ENCODE results near the gene KCNK5.

KCNK5 gene

DNA sequence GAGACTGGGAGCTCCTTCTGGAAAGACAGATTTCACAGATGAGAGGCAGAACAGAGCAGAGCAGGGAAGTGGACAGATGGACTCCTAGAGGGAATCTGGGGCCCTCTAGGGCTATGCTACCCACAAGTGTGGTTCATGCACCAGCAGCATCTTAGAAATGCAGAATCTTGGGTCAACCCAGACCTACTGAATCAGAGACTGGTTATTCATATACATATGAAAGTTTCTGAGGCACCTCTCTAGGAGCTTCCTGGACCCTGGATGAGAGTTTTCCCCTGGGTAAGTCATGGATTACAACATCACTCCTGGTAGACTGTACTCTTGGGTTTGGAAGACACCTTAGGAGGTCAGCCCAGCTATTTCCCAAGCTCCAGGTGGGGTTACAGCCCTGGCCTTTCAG lies 58.9 kb downstream of the KCNK5 start:
- no peak for DNase-seq

DNA sequence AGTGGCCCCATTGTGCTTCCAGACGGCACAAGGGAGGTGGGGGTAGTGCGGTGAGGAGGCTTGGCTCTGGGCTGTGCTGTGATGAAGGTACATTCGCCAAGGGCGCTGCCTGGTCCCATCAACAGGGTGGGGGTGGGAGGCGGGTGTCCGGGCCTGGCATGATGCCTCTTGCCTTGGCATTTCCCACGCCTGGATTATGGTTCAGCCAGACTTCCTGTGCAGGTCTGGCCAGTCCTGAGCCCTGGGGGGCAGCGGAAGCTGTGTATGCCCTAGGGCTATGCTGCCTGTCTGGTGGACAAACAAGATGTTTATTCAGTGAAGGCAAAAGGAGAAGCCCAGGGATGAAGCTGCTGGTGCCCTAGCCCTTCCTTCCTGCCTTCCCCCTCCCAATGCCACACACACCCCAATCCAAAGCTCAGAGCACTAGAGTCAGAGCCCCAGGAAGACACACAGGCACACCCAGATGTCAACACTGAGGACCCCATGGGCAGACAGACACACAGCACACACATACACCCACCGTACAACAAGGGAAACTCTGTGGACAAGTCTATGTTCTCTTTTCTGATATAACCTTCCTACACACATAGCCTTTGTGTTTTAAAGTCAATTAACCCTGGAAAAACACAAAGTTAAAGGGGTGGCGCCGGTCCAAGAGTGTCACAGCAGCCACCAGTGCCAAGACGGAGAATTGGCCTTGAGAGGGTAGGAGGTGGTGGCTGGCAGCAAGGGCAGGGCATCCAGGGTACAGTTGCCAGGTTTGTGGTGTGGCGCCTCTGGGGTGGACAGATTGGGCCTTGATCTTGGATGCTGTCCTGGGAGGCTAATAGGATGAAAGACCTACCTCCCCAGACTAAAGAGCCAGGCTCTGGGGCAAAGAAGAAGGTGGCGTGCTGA lies 59.6 kb downstream of the KCNK5 start:
- peak in 1 of 3 experiments; percentile 21 for DNase-seq

DNA sequence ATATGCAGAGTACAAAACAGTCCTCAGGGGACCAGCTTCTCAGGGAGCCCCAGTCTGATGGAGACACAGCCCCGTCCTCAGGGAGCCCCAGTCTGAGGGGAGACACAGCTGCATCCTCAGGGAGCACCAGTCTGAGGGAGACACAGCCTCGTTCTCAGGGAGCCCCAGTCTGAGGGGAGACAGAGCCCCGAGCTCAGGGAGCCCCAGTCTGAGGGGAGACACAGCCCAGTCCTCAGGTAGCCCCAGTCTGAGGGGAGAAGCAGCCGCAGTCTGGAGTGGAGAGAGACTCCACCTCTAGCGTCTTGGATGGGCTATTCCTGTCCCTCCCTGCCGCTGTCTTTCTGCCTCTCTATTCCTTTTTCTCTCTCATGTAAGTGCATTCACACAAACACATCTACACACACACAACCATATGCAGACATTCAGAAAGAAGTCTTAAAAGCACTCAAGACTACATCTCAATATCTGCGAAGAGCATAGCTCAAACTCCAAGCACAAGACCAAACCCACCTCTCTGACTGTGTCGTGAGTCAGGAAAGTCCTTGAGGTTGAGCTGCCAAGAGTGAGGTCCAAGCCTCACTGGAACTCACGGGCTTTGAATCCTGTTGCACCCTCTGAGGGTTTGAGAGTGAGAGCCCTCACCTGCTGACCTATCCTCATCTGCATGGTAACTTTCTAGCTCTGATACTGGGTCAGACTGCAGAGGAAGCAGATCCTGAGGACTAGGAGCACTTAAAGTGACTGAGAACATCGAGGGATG lies 61.2 kb downstream of the KCNK5 start:
- no peak for DNase-seq

DNA sequence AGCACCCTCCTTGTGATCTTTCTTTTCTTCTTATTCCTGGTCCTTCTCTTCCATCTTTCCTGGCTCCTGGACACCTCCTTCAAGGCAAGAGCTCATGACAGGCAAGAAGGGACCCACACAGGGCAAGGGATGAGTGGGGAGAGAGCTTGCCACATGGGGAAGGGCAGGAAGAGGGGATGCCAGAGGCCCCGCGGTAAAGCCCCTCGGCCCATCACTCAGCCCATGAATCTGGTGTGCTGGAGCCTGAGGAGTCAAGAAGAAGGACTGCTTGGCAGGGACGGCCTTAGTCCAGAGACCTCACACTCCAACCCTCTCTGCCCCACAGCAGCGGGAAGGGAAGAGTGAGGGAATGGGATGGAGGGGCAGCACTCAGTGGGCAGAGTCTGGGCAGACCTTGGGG lies 62.0 kb downstream of the KCNK5 start:
- no peak for DNase-seq

DNA sequence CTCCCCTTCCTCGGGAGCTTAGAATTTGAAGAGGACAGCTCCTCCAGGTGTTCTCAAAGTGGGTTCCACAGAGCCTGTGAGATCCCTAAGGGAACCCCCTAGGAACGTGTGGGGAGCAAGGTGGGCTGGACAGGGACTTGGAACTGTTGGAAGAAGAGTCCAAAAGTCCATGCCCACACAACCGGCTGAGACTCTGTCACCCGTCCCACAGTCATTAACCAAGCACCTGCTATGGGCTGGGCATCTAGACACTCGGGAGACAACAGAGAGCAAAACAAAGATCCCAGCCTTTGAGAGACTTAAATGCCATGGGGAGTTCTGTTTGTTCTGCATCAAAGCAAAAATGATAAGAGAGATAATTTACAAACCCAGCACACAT lies 62.4 kb downstream of the KCNK5 start:
- DNase-seq, result peak in 1 of 3 experiments; percentile 45

DNA sequence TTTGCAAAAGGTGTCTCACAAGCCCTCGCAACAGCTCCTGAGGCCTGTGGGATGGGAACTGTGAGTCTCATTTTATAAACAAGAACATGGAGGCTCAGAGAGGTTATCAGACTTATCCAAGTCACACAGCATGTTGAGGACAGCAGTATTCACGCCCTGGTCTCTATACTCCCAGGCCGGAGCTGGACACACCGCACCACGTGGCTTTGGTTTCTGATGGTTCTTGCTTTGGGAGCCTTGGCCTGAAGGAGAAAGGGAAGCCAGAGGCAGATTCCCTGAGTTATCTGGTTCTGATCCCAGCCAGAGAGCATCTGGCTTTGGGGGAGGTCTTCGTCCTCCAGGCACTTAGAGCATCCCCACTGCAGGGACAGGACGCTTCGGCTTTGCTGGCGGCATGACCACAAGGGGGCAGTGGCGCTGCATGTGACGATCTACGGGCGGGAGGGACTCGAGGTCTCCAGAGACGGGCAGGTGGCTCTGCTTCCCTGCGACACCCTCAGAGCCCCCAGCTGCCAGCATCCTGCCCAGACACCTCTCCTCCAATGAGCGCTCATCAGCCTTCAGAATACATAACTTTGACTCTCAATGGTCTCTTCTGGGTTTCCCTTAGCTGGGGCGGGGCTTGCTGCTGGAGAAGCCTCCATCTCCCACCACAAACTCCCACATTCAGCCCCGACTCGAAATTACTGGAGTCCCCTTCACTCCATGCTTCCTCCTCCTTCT lies 62.9 kb downstream of the KCNK5 start:
- peak; percentile 74 to 86 (median 85) for DNase-seq

DNA sequence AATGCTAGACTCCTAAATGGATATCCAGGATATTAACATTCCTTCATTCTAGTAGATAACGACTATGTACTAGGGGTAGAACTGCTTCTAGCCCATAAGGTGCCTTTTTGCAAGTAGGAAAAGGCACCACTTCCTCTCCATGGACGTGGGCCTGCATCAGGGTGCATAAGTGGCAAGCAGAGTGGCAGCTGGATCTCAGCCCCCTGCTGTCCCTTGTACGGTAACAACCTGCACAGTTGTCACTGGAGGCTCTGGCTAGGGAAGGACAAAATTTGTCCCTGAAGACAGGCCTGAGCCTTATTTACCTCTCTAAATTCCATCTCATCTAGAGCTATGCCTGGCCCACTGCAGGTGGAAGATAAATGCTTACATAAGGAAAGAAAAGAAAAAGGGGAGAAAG lies 71.8 kb downstream of the KCNK5 start:
- peak in 1 of 3 experiments; percentile 34 for DNase-seq

DNA sequence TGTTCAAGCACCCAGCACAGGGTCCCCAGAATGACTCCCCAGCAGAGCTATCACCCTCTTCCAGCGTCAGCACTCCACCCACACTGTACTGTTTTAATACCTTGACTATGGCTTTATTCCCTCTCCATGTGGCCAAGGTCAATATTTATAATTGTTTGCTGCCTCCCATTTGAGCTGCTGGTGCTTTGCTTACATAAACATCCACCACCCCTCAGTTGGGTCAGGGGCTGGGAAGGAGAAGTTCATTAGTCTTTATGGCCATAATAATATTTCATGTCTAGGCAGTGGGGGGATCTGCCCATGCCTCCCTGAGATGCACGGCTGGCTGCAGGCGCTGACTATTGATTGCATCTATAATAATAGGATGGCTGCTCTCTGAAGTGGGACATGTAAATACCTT lies 72.5 kb downstream of the KCNK5 start:
- peak in 2 of 3 experiments; percentile 23 to 65 for DNase-seq

DNA sequence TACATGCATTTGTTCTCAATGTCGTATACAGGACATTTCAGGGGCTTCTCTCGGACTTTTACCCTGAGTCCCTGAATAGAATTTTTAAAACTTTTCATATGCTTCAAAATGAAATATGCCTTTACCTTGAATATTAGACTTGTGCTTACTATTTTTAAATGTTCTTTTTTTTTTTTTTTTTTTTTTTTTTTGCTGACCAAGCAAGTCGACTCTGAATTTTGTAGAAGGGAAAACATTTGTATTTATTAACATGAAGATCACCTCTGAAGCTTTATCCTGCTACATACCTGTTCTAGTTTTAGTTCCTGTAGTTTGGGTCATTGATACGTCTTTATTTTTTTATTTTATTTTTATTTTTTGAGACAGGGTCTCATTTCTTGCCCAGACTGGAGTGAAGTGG lies 74.6 kb downstream of the KCNK5 start:
- DNase-seq, result no peak

DNA sequence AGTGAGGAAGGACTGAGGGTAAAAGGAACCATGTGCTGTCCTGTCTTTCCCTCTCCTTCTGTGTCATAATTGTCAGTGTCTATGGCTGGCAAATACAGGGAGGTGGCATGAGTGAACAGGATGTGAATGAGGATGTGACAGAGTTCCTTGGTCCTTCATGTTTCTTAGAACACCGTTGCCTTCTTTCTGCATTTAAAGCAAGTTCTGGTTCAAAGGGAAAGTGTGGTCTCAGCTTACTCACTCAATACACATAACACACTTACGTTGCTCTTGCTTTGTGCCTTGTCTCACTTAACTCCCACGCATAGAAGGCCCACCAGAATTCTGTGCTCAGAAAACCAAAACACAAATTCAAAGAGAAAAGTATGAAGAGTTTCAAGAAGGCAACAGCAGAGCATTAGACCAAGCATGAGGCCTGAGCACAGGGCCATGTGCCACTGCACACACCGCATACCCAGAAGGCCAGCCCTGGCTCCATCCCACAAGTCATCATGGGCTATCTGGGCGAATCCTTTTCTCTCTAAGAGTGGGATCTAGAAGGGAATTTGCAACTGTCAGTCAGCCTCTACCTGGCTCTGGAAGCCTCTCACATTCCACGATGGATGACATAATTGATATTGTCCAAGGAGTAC lies 75.4 kb downstream of the KCNK5 start:
- no peak for DNase-seq

DNA sequence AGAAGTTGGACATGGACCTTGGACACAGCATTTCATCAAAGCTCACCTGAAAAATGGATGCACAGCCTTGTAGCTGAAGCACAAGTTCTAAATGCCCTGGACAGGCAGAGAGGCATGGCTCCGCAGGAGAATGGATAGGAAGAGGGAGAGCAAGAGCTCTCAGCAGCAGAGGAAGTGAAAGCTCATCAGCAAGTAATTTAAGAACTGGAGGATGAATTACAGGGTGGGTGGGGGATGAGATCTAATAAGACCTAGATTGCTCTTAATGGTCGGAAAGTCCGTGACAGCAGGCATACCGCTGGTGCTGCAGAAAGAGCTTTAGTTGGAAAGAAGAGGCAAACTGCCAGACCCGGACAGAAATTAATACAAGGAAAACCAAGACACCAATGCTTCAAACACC lies 77.0 kb downstream of the KCNK5 start:
- DNase-seq, result no peak

DNA sequence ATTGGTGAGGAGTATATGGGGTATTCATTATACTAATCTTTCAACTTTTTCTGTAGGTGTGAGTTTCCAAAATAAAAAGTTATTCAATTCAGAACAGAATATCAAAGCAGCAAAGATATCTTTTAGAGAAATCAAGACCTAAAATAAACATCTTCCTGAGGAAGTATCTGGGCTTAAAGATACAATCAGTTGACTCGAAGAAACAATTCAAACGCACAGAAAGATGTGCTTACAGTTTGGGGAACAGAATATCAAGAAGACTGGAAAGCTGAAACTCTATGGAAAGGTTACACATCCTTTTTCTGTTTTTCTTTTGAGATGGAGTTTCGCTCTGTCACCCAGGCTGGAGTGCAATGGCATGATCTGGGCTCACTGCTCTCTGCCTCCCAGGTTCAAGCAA lies 78.1 kb downstream of the KCNK5 start:
- no peak for DNase-seq

DNA sequence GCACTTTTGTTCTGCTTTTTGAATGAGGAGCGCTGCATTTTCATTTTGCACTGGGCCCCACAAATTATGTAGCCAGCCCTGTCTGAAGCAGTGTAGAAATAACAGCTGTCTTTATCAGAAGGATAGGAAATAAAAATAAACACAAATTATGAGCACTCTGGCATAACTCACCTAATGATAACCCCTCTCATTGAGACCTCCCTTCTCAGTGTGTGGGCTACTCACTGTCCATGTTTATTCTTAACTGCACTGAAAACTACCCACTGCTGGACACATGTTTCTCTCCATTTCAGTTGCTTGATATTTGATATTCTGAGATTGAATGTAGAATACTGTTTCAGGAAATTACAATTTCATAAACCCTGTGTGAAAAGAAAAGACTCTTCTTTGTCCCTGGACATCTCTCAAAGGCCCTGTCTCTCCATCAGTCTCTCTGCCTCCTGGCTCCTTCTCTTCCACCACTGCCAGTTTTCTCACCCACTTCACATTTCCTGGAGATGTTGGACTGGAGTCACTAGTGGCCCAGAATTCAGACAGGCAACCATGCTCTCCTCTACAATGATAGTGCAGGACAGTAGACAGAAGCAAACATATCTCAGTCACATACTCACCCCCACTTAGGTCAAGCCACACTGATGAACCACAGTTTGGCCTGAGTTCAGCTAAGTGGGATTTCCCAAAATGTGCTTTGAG lies 84.6 kb downstream of the KCNK5 start:
- peak in 1 of 3 experiments; percentile 14 for DNase-seq

DNA sequence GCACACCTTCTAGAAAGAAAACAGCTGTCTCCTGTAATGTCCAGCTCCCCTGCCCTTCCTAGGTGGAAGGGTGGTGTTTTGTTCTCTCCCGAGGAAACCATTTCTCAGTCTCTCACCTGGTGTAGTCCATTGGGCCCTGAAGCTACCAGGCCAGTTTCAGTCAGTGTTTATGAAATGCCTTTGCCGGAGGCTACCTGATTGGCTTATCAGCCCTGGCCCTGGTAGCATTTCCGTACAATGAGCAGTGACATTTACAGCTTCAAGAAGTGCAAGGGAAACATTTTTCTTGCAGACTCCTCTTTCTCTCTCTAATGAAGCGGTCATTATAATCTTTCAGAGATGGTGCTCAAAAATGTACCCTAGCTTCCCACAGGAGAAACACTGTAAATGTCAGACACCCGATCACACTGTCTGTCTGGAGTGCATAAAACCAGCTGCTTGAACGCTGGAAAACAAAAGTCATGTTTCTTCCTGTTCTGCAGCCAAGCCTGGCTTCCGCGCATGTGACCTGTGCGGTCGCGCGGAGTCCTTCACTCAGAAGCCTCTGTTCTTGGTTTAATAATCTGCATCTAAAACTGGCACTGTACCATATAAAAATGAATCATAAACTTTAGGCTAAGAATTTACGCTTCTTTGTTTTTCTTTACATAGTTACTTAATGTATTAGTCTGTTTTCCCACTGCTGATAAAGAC lies 85.9 kb downstream of the KCNK5 start:
- DNase-seq, result no peak

DNA sequence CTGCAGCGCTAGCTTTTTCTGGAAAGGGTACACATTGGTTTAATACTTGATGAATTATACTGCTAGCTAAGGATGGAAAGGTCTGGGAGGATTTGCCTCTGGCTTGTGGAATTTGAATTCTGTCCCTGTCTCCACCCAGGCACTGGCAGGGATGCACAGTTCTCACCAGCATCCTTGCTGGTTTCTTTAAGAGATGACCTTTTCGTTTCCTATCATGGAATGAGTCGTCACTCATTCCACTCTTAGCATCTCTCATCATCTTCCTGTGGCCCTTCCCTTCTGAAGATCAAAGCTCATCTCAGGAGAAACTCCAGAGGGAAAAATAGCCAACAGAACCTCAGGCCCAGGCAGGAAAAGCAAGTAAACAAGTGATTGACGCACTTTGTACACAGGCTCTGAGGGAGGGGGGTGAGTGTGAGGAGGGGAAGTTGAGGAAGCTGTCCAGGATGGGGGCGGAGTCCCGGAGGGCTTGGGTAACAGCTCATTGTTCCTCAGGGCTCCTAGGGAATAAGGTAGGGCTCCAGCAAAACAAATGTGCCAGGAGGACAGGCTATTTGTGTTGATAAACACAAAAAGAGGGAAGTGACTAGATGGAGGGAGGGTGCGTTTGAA lies 88.6 kb downstream of the KCNK5 start:
- DNase-seq, result no peak

Data from NCI-H1417 (cell line).